ENCODE results near the gene TNFSF10.
"Not testable (repeated sequence)": the region's sequence is repeated elsewhere in the genome, so short reads cannot be mapped to it uniquely, and the experiment has no call there.

Gene TNFSF10

GRCh38 chr3:172544404-172544803 is 21.2 kb upstream of the TNFSF10 start:
- DNase-seq (ENCODE audit: low read depth in 3 of 3), result no peak

- DNase-seq (ENCODE audit: low read depth in 3 of 3), result no peak
Observed at GRCh38 chr3:172543884-172544283, 20.7 kb upstream of the TNFSF10 start.

DNA sequence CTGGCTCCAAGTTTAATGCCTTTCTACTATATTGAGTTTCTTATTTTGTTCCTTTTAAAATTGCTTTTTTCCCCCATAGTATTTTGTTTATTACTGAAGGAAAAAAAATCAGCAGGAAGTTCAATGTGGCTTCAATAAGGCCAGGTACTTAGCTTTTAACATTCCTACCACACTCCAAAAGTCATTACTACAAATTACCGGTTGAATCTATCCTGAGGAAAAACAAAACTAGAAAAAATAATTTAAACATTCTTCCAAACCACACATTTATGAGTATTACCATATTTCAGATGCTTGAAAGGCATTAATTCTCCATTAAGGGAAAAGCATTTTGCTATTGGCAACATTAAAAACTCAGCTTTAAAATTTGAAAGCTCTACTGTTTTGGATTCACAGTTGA is 20.2 kb upstream of the TNFSF10 start:
- DNase-seq (ENCODE audit: low read depth in 3 of 3), result no peak

GRCh38 chr3:172542999-172543398 is 19.8 kb upstream of the TNFSF10 start:
- DNase-seq (ENCODE audit: low read depth in 3 of 3), result no peak

GRCh38 chr3:172541945-172542488 is 18.8 kb upstream of the TNFSF10 start:
- DNase-seq (ENCODE audit: low read depth in 3 of 3), result no peak

DNA sequence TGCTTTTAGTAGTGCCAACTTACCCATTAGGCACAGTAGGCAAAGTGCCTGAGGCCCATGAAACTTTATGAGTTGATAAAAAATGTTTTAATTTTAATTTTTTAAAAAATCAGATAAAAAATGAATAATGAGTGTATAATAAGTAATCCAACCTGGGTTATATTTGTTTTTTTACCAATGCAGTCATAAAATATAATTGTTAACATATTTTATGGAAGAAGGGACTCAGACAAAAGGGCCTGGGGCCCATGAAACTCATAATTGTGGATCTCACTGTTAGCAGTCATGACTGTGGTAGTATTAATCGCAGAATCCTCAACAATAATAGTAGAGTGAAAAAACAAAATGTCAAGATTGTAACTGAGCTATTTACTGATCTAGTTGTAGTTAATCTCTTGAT is 16.8 kb upstream of the TNFSF10 start:
- no peak for DNase-seq (ENCODE audit: low read depth in 3 of 3)

GRCh38 chr3:172539273-172539672 is 16.0 kb upstream of the TNFSF10 start:
- no peak for DNase-seq (ENCODE audit: low read depth in 3 of 3)

GRCh38 chr3:172538368-172539151 is 15.3 kb upstream of the TNFSF10 start:
- no peak for DNase-seq (ENCODE audit: low read depth in 3 of 3)

- no peak for DNase-seq (ENCODE audit: low read depth in 3 of 3)
Observed at GRCh38 chr3:172537507-172538158, 14.4 kb upstream of the TNFSF10 start.

GRCh38 chr3:172536993-172537419 is 13.8 kb upstream of the TNFSF10 start:
- no peak for DNase-seq (ENCODE audit: low read depth in 3 of 3)

DNA sequence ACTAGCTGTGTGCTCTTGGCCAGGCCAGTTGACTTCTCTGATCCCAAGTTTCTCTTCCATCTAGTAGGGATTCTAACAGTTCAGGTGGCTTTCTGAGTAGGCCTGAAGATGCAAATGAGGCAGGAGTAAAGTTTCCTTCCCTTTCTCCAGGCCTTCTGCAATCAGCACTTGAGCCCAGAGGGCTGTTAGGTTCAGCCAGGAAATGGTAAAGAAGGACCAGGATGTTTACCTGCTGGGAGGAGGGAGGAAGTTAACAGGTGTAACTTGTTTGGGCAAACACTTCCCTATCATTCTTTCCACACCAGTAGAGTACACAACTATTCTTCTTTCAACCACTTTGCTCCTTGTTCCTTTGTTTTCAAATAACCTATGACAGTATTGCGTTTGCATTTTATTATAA is 13.3 kb upstream of the TNFSF10 start:
- no peak for DNase-seq (ENCODE audit: low read depth in 3 of 3)

DNA sequence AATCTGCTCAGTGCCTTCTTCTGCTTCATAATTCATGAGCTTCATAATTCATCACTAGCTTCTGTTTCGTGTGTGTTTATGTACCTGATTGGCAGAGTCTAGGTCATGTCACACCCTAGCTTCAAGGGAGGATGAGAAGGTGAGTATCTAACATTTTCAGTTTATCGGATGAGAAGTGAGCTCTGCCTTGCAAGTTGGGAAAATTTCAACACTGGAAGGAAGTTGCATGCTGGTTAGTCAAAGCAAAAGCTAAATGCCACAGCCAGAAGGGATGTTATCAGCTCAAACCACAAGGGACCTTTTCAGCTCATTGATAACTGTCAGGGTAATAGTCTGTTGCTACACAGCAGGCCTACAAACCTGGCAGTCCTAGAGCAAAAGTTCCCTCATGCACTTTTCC is 7.3 kb upstream of the TNFSF10 start:
- no peak for DNase-seq (ENCODE audit: low read depth in 3 of 3)

GRCh38 chr3:172530101-172530561 is 6.9 kb upstream of the TNFSF10 start:
- no peak for DNase-seq (ENCODE audit: low read depth in 3 of 3)

DNA sequence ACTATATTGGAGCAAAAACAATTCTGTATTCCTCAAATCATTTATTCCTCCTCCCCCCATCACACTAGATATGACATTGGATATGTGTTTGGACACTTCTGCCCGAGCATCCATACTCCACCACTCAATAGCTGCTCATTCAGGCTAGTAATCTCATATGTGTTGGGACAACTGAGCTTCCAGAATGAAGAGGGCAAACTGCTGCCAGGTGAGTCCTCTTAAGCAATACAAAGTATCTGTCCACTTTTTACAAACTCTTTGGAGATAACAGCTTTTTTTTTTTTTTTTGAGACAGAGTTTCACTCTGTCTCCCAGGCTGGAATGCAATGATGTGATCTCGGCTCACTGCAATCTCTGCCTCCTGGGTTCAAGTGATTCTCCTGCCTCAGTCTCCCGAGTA is 5.4 kb upstream of the TNFSF10 start:
- DNase-seq (ENCODE audit: low read depth in 3 of 3), result no peak

DNA sequence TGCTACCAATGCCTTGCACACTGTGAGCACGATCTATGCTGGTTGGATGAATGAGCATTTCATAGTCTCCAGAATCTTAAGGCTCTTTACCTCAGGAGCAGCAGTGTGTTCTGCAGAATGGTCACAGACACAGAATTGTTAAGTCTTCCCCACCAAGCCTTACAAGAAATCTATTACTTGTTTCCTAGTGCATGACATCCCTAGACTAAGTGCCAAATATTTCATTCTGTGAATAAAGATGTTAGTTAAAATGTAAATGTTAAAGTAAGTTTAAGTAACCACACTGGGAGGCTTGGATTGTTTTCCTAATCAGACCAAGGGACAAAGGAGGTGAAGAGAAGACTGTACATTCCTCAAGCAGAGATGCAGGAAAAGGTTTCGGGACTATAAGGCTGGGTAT is 4.1 kb upstream of the TNFSF10 start:
- no peak for DNase-seq (ENCODE audit: low read depth in 3 of 3)

DNA sequence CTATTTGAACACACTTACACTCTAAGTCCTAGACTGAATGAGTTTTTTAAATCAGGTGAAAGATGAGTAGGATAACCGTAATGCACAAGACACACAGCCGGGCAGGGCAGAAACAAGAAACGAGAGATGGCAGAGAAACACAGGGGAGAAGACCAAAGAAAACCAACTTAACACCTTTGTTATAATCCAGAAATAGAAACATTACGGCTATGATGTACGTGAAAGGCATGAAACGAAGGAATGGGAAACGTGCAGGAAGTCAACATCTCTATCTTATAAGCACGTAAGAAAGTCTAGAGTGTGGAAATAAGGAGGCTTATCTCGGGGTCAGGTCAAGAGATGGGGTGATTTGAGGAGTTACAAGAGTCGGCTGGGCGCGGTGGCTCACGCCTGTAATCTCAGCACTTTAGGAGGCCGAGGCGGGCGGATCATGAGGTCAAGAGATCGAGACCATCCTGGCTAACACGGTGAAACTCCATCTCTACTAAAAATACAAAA is 1.9 kb upstream of the TNFSF10 start:
- no peak for DNase-seq (ENCODE audit: low read depth in 3 of 3)

DNA sequence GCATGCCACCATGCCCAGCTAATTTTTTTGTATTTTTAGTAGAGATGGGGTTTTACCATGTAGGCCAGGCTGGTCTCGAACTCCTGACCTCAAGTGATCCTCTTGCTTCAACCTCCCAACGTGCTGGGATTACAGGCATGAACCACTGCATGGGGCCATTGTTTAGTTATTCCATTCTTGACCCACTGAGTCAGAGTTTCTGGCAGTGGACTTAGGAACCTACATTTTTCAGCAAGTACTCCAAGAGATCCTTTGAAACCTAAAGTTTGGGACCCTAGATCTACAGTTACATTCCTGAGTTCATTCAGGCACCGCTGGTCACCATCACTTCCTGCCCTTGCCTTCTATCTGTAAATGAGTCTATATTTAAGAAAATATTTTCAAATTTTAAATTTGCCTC is 1.4 kb upstream of the TNFSF10 start:
- DNase-seq (ENCODE audit: low read depth in 3 of 3), result no peak

- DNase-seq (ENCODE audit: low read depth in 3 of 3), result not testable (repeated sequence)
Observed at GRCh38 chr3:172521837-172522726, 1.1 kb downstream of the TNFSF10 start.

- no peak for DNase-seq (ENCODE audit: low read depth in 3 of 3)
Observed at GRCh38 chr3:172520301-172520831, 2.9 kb downstream of the TNFSF10 start.

DNA sequence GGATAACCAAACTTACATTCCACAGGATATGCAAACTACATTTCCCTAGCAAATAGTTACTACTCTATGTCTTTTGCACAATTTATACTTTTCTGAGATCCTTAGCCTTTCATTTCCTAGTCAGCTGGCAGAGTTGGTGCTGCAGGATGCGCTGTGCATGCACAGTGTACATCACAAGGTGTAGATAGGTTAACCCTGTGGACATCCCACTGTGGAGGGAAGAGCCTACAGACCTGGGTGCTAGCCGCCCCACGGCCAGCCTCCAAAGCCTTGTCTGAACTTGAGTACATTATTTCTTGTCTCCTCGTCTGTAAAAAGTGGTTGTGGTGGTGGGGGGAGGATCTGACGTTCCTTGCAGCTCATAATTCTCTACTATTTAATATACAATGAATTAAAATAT is 3.5 kb downstream of the TNFSF10 start:
- DNase-seq (ENCODE audit: low read depth in 3 of 3), result no peak

DNA sequence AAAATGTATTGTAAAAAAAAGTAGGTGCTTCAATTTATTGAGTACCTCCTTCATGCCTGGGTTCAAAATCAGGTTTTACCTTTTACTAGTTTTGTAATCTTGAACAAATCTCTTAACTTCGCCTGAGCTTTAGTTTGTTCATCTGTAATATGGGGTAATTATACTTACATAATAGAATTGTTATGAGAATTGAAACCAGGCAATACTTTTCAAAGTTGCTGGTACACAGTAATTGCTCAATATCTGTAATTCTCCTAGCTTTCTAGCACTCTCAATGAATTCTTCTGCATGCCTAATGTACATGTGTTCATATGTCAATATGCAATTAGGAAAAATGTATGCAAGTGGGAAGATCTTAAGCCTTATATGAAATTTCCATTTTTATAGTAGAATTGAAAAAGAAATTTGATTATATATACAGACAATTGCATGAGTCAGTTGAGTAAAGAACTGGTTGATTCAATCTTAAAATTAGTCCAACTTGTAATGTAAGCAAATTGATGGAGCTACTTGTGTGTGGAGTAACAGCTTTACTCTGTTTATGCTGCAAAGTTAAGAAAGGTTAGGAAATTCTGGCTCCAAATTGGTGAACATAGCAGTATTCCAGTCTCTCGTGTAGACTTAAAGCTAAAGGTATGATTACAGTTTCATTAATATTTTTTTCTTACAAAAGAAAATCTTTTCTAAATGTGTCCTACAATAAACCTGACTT is 4.1 kb downstream of the TNFSF10 start:
- DNase-seq (ENCODE audit: low read depth in 3 of 3), result no peak

Data from stimulated activated CD4-positive, alpha-beta T cell treated with anti-CD3 and anti-CD28 coated beads, TNF-alpha, amount 100 ng/mL, for 24 hours (primary cell).